Measurements from ENCODE around the gene GATA5. TPM values are rescaled to one million over a fixed set of nuclear protein-coding genes. Genes with fewer than 3 reads are reported as not detected.

The GATA5 gene
- total and polyA plus RNA-seq, 2 donors (not counting 3 experiments of a cell fraction or from before 2014, with no cell fraction given) = not detected

- Histone ChIP-seq H3K9me3 (replicated peaks; ENCODE audit: control insufficient read depth, insufficient read depth, low read length) (no peaks in the 10 kb centered on the region), H3K9ac (replicated peaks; ENCODE audit: extremely low read depth, insufficient read depth, low read length) (no peak overlapping the region), H3K27ac (ENCODE audit: insufficient read depth, low read depth, low read length) (no peak overlapping the region), H3K4me3 (replicated peaks in 1 of 3; ENCODE audit: insufficient read depth in 1 of 3, low read depth in 1 of 3, low read length in 3 of 3) (no peak overlapping the region), H3K27me3 (ENCODE audit: control insufficient read depth in 2 of 2, insufficient read depth in 2 of 2, low read length in 2 of 2) (peaks cover 0 to 2% of the 10 kb centered on the region in 2 experiments), H3K36me3 (ENCODE audit: control insufficient read depth in 2 of 2, extremely low read depth in 1 of 2, insufficient read depth in 2 of 2, low read length in 2 of 2) (no peaks in the 10 kb centered on the region), H3K9me1 (replicated peaks; ENCODE audit: control insufficient read depth, extremely low read depth, insufficient read depth, low read length) (no peaks in the 10 kb centered on the region), H3K4me1 (ENCODE audit: control insufficient read depth, extremely low read depth, insufficient read depth, low read length) (no peaks in the 10 kb centered on the region), H3K79me2 (ENCODE audit: control insufficient read depth, insufficient read depth, low read length) (no peaks in the 10 kb centered on the region), H2AFZ (ENCODE audit: low read depth, low read length) (no peak overlapping the region), H4K20me1 (replicated peaks; ENCODE audit: control insufficient read depth, extremely low read depth, insufficient read depth, low read length) (no peaks in the 10 kb centered on the region), H3K4me2 (ENCODE audit: insufficient read depth, low read length) (no peak overlapping the region)
- TF ChIP-seq POLR2A (IDR thresholded peaks at IDR 0.05; ENCODE audit: low read depth, low read length) = no peak
- no peak for TF ChIP-seq FOS (IDR thresholded peaks at IDR 0.05; ENCODE audit: borderline replicate concordance, insufficient read depth, low read length)
- no peak for TF ChIP-seq EZH2 (IDR thresholded peaks at IDR 0.05; ENCODE audit: borderline replicate concordance, low read depth, low read length, severe bottlenecking)
- TF ChIP-seq MAX (IDR thresholded peaks at IDR 0.05; ENCODE audit: insufficient read depth, insufficient read length) = no peak
- no peak for TF ChIP-seq GATA2 (IDR thresholded peaks at IDR 0.05; ENCODE audit: insufficient read depth, insufficient read length, low read depth, low read length)
- TF ChIP-seq JUN (IDR thresholded peaks at IDR 0.05; ENCODE audit: borderline replicate concordance, insufficient read depth, insufficient read length, low read depth) = no peak
- no peak for TF ChIP-seq CTCF (IDR thresholded peaks at IDR 0.05; ENCODE audit: extremely low read depth in 1 of 2, insufficient read depth in 1 of 2, low read depth in 1 of 2, low read length in 2 of 2)
- no peak for TF ChIP-seq POLR2AphosphoS5 (IDR thresholded peaks at IDR 0.05; ENCODE audit: insufficient read depth, low read depth, low read length)
- ChIA-PET CTCF (interaction anchor here (1.2 kb wide), 1 partner anchor 18 kb away, joined by 4 read pairs; no protein-coding TSS in a partner anchor), POLR2A (no interaction called here)
- dilution Hi-C loops (cut with MboI; ENCODE audit: extremely low pct_ligation_motif_present, low sequenced_read_pairs) = no loop called here
- DNase-seq (ENCODE audit: low read depth, low spot score) = no peak
- no TSS peak for BruUV-seq (replicated peaks)
- FAIRE-seq = no peak
- intact Hi-C loops (cut with micrococcal nuclease) = no loop called here
Observed at GRCh38 chr20:62517168-62517567, 41.4 kb upstream of the GATA5 start.

Data from endothelial cell of umbilical vein (primary cell).